A172 (cell line): ENCODE results near the gene ABCD4. TPM values are rescaled to one million over a fixed set of nuclear protein-coding genes. Genes with fewer than 3 reads are reported as not detected.

ENCODE experiments used
- DNase-seq: peaks from one replicate; pipeline ENCODE4 v3.0.0-alpha.2; 2015; ENCODE audit warnings: low spot score
- total RNA-seq: library from RNA; depleted of rRNA; stranded (reverse); fragments of >200 nt; shearing (Covaris generic); gene quantifications from 2 replicates; pipeline ENCODE4 v1.2.3, GENCODE V29; 2014

Gene ABCD4
- total RNA-seq, 1 experiment from 2014 or later, result 15.8 TPM

DNA sequence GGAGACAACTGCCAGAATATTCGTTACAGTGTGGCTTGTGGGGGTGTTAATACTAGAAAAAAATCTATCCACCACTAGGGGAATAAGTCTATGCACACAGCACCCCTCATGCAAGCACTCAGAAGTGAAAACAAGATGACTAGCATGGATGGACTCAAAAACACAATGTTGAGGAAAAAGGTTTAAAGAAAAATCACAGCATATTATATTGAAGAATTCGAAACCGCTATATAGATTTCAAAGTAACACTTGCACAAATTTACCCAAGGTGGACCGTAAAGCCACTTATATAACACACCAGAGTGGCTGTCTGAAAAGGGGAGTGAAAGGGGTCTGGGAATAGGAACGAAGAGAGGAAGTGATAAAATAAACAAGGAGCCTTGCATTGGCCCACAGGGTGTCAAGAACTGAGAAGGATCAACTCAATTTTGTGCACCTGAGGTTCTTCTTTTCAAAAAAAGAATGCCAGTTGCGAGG, 544 bp downstream of the ABCD4 start:
- DNase-seq, result peak; percentile 4

DNA sequence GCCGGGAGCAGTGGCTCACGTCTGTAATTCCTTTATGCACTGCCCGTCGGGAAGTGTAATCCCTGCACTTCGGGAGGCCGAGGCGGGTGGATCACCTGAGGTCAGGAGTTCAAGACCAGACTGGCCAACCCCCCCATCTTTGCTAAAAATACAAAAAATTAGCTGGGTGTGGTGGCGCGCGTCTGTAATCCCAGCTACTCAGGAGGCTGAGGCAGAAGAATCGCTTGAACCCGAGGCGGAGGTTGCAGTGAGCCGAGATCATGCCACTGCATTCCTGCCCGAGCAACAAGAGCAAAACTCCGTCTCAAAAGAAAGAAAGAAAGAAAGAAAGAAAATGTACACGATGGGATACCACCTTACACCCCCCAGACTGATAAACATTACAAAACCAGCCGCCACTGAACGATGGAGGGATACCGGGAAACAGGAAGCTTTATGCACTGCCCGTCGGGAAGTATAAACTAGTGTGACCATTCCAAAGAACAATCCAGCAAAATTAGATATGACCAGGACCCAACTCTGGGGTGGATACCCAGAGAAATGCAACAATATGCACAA, 1.1 kb downstream of the ABCD4 start:
- no peak for DNase-seq

DNA sequence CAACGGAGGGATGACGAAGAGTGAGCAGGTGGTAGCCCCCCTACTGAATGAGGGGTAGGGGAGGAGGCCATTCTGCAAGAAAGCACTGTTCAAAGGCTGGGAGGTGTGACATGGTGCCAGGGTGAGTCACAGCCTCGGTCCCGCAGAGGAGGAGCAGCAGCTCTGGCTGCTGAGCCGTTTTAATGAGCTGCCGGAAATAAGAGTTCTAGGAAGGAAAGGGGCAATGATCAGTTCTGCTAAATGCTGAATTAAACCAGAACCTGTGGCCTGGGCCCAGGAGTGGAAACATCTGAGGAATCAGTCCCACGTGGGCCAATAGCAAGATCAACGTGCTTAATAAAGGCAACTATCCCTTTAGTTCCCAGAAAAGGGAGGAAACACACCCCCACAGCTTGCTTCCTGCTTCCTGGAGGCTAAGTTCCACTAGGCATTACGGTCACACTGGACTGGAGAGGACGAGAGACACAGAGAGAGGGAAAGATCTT, 3.6 kb downstream of the ABCD4 start:
- no peak for DNase-seq

DNA sequence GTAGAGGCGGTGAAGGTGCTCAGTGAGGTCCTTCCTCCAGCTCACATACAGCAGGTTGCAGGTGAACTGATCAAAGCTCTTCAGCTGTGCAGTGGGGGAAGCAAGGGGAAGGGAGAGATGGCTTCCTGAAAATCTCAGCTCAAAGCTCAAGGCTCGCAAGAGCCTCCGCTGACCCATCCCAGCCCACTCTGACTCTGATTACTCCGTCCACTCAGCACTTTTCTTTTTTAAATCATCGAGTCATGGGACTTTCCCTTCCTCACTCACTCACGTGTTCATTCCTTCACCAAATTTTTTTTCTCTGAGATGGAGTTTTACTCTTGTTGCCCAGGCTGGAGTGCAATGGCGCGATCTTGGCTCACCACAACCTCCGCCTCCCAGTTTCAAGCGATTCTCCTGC, 4.7 kb downstream of the ABCD4 start:
- DNase-seq, result no peak

DNA sequence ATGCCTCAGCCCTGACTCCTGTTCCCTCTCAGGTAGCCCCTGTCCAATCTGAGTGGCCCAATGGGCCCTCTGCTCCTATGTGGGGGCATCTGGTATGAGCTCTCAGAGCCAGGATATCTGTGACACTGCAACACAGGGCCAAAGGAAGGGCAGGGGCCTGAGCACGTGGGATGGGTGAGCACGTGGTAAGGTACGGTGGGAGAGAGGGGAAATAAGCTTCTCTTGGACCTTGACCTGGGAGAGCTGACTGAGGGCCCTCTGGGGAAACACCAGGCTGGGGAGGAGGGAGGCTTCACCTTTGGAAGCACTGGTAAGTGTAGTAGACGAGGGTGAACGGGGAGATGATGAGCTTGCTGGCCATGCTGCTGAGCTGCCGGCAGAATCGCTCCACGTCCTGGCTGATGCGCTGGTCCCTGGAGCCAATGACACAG, 6.7 kb downstream of the ABCD4 start:
- DNase-seq, result no peak

DNA sequence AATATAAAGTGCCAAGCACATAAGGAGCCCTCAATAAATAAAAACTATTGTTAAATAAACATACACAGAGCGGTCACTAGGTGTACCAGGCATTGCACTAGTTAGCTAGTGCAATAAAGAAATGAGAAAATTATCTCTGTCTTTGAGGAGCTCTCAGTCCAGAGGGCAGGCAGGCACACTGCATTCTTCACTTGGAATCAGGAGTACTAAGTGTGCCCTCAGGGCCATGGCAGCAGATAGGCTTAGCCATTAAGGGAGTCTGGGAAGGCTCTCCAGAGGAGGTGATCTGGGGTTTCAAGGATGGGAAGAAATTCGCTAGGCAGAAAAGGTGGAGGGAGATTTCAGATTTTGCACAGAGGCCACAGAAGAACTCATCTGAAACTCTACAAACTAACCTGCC, 9.1 kb downstream of the ABCD4 start:
- DNase-seq, result no peak

DNA sequence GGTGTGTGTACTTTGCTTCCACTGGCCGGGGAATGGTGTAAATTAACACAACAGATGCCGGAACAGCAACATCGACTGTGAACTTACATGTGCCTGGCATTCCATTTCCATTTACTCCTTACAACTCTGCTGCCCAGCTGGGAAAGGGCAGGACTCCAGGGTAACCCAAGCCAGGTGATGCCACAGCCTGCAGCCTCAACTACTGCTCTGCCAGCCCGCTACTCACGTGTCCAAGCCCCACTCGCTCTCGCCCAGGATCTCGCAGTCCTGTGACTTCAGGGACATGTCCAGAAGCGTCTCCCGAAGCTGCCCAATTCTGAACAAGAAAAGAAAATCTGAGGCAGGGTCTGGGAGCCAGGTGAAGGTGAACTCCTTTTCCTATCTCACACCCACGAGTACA, 10.7 kb downstream of the ABCD4 start:
- DNase-seq, result no peak

DNA sequence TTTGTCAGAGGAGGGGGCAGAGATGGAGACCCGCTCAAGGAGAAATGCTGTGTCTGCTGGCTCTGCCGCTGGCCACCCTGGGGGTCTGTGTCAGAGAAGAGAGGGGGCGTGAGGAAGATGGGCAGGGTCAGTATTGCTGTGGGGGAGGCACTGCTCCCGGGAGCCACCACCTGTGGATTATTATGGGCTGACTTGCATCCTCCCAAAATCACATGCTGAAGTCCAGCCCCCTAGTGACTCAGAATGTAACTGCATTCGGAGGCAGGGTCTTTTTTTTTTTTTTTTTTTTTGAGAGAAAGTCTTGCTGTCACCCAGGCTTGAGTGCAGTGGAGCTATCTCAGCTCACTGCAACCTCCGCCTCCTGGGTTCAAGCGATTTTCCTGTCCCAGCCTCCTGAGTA, 12.3 kb downstream of the ABCD4 start:
- no peak for DNase-seq

DNA sequence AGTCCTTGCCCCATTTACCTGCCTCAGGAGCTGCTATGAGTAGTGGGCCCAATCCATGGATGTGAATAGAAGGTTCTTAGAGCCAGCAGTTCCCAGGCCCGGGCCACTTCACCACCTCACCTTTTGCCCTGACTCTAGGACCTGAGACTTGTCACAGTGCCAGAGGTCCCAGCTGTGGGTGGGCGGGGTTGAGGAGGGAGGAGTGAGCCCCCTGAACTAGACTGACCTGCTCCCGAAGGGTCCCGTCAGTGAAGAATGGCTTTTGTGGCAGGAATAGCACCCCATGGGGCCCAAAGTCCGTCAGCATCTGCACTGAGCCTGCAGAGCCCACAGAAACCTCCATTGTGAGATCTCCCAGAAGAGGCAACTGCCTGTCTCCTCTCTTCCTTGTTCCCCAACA, 12.9 kb downstream of the ABCD4 start:
- DNase-seq, result no peak

DNA sequence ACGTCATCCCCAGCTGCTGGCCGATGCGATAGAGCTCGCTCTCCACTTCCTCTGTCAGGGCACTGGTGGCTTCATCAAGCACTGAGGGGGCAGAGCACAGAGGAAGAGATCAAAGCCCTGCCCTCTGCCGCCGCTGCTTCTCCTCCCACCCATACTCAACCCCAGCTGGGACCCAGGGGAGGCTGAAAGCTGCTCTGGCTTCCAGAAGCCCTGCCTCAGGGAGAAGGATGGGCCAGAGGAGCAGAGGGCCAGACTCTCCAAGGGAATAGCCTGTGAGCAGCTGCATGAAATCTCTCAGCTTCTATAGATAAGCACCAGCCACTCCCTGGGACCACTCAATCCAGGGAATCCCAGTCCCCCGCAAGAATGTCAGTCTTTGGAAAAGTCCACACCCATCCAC, 16.0 kb downstream of the ABCD4 start:
- no peak for DNase-seq

DNA sequence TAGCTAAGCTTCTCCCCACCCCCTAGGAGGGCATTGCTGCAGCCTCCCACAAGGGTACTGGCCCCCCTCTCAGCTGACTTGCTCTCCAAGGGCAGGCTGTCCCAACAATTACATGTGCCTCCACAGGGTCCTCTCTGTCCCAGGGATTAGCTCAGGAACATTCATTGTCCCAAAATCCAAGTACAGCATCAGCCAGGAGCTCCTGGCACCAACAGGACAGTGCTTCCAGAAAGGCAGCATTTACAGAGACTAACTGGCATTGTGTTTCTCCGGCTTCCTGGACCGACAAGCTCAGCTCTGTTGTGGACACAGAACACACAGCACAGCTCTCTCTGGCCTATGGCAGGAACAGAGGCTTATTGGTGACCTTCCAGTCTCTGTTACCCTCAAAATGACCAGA, 21.7 kb downstream of the ABCD4 start:
- no peak for DNase-seq

DNA sequence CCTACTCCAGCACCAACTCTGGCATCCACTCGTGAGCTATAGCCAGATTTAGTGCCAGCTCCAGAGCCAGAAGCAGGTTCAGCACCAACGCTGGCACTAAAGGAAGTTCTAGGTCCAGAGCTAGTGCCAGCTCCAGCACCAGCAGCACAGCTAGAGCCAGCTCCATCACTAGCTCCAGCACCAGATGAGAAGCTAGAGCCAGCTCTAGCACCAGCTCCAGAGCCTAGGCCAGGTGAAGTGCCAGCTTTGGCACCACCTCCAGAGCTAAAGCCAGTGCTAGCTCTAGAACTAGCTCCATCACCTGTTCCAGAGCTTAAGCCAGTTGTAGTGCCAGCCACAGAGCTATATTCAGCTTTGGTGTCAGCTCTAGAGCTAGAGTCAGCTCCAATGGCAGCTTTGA, 24.7 kb downstream of the ABCD4 start:
- DNase-seq, result no peak

DNA sequence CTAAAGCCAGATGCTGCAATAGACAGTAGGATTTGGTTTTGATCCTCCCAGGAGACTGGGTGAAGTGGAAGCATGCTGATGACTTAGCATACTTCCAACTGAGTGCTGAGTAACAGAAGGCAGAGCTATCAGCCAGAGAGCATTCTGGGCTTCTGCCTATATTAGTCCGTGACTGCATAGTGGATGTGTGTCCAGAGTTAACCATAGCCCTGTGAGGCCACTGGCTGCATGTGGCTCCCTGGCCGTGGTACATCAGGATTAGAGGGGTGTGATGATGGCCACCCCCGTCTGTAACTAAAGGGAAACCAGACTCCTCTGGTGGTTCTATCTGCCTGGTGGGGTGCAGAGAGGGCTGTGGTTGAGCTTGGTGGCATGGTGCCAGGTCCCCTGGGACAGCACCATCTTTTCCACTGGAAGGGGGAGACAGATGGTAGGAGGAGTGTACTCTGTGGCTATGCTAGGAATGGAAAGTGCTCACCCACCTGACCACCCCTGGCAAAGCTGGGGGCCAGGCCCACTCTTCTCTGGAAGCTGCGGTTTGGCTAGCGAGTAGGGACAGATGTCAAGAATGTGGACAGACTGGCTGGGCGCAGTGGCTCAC, 27.4 kb downstream of the ABCD4 start:
- peak; percentile 21 for DNase-seq

DNA sequence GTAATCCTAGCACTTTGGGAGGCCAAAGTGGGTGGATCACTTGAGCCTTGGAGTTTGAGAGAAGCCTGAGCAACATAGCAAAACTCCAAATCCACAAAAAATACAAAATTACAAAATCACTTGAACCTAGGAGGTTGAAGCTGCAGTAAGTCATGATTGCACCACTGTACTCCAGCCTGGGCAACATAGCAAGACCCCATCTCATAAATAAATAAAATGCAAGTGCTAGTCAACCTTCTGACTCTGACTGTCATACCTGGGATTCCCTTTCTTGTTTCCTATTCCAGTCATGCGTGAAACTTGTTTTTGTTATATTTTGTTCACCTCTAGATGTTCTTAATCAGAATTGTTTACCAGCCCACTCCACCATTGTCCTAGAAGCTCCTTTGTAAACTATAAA, 31.4 kb downstream of the ABCD4 start:
- DNase-seq, result no peak

DNA sequence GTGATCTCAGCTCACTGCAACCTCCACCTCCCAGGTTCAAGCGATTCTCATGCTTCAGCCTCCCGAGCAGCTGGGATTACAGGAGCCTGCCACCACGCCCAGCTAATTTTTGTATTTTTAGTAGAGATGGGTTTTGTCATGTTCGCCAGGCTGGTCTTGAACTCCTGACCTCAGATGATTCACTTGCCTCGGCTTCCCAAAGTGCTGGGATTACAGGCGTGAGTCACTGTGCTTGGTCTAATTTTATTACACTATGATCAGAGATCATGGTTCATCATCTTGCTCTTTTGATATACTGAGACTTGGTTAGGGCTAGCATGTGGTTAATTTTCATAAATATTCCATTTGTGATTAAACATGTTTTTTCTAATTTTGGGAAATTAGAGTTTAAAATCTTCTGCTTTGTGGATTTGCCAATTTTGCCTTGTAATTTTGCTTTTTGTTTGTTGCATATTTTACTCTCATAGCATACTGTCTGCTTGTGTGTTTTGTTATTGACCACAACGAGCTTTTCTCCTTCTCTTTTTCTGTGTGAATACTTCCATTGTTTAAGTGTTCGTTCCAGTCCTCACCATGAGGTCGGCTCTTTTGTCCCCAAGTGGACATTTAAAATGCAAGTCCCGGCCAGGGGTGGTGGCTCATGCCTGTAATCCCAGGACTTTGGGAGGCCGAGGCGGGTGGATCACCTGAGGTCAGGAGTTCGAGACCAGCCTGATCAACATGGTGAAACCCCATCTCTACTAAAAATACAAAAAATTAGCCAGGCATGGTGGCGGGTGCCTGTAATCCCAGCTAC, 32.2 kb downstream of the ABCD4 start:
- DNase-seq, result peak; percentile 57

DNA sequence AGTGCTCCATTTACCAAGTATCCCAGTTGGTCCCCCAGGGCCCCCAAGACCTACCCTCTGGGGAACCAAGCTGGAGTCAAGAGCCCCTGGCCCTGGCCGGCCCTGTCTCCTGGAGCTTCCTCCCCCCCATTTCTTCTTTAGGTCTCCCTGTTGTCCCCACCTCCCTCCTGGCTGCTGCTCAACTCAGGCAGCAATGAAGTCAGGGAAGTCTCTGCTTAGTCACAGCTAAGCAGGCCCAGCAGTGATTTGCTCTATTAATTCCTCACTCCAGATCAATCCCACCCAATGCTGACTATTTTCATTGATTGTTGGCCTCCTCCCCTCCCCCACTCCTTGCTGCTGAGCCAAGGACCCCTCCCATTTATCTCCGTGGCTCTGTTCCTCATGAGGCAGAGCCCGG, 35.1 kb downstream of the ABCD4 start:
- no peak for DNase-seq

DNA sequence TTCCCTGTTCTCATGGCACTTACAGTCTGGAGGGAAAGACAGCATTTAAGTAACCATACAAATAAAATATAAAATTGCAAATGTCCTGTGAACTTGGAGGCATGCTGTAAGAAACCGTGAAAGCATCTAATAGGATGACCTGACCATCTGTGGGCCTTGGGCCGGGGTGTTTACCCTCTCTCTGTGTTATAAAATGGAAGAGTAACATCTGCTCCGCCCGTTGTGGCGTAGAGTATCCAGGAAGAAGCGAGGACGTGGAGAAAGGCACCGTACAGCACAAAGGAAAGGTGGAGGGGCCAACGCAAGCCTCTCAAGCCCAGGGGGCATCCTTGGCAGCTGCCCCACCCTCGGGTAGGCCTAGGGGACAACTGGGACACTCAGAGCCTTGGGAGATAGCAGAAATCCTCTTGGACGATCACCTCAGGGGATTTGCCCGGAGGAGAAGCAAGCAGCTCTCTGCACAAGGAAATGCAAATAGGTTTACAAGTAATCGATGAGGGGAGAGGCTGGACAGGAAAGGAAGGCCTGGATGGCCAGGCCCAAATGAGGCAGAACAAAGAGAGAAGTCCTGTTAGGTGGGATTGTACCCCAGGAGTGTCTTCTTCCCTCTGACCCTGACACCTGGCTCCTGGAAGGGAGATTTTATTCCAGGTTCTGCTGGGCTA, 37.3 kb downstream of the ABCD4 start:
- no peak for DNase-seq

DNA sequence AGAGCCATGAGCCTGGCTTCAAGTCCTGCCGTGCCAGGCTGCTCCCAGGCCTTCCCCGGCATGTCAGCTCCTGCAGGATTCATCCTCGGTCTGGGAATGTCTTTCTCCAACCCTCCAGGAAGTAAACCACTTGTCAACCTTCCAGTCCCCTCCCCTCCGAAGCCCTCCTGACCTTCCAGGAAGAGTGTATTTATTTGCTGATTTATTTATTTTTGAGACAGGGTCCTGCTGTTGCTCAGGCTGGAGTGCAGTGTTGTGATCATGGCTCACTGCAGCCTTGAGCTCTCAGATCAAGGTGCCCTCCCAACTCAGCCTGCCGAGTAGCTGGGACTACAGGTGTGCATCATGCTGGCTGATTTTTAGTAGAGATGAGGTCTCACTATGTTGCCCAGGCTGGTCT, 38.8 kb downstream of the ABCD4 start:
- no peak for DNase-seq

DNA sequence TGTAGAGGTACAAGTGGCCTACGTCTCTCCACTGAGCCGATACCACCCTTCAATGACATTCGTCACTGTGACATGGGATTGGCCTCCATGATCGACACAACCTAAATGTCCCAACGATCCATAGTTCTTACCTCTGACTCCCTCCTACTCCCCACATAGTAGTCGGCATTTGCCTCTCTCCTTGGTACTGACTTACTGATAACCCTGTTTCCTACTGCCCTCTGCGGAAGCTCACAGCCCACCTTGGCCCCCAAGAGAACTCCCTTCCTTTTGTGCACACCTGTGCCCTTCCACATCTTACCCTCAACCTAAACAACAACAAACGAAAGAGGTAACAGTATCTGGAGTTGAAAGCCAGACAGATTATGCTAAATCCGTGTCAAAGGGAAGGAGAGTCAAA, 39.6 kb downstream of the ABCD4 start:
- no peak for DNase-seq

DNA sequence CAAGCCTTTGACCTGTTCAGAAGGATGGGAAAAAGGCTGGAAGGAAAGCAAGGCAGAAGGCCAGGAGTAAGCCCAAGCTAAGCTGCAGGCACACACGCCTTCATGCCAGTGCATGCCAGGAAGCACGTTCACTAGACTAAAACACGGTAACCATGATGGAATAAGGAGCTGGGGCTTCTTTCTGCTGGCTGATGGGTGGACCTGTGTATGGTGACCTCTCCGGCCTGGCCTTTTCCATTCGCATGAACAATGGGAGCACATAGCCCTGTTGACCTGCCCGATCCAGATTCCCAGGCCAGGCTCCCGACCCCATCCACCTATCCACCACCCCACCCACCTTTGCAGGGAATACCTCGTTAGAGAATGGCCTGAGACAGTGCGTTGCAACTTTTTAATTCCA, 40.7 kb downstream of the ABCD4 start:
- DNase-seq, result no peak

DNA sequence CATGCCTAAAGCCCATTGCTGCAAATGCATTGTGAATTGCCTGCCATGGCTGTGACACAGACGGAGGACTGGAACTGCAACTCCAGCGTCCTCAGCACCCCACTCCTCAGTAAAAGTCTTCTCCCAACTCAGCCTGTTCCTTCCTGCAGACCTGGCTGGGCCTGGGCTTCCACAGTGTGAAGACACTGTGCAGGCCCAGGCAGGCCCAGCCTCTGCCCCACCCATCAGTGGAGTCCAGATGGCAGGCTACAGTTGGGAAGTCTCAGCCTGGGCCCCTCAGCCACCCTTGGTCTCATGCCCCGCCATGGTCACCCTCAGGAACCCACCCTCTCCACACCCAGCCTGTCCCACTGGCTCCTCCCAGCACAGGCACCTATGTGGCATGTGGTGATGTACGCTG, 41.4 kb downstream of the ABCD4 start:
- DNase-seq, result no peak

DNA sequence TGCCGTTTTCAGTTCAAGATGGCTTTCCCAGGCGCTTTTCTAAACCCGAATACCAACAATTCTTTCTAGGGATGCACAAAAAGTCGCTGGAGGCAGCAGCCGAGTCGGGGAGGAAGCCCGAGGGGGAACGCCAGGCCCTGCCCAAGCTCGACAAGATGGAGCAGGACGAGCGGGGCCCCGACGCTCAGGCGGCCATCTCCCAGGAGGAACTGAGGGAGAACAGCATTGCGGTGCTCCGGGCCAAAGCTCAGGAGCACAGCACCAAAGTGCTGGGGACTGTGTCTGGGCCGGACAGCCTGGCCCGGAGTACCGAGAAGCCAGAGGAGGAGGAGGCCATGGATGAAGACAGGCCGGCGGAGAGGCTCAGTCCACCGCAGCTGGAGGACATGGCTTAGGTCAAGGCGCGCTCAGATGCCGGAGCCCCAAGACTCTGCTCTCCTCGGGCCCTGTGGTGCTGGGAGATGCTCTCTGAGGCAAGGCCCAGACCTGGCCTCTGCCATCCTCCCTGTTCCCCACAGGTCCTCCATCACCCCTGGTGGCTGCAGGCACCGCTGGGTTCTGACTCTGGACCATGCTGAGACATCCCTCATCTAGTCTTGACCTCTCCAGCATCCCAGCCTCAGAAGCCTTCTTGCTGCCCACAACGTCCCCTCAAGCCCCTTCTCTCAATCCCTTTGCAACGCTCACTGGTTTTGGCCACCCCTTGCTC, 42.1 kb downstream of the ABCD4 start:
- no peak for DNase-seq
